ENCODE results near the gene TMC7.
"Not testable (repeated sequence)": the region's sequence is repeated elsewhere in the genome, so short reads cannot be mapped to it uniquely, and the experiment has no call there.

Gene TMC7

DNA sequence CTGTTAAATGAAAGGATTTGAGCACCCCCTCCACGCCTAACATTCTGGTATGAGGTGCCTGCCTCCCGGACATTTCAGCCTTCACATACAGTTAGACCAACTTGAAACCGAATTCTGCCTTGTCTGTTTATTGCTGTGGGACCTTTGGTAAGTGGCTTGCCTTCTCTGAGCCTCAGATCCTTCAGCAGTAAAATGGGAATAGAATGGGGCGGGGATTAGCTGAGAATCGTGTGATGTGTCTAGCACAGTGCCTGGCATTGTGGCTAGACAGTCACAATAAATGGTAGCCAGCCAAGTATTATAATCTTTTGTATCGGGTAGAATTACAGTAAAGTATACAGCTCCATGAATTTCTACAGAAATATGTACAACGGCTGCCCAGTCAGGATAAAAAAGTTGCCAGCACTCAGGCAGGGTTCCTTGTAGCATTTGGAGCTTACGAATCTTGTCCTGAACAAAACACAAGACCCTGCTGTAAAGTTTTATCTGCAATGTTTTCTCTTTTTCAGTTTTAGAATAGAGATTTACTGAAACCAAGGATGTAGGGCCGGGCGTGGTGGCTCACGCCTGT, 786 bp downstream of the TMC7 start:
- DNase-seq: no peak

- DNase-seq: not testable (repeated sequence)
Observed at GRCh38 chr16:18985256-18985655, 1.5 kb downstream of the TMC7 start.

- not testable (repeated sequence) for DNase-seq
Observed at GRCh38 chr16:18991731-18992130, 8.0 kb downstream of the TMC7 start.

GRCh38 chr16:18993531-18993930, 9.8 kb downstream of the TMC7 start:
- not testable (repeated sequence) for DNase-seq

DNA sequence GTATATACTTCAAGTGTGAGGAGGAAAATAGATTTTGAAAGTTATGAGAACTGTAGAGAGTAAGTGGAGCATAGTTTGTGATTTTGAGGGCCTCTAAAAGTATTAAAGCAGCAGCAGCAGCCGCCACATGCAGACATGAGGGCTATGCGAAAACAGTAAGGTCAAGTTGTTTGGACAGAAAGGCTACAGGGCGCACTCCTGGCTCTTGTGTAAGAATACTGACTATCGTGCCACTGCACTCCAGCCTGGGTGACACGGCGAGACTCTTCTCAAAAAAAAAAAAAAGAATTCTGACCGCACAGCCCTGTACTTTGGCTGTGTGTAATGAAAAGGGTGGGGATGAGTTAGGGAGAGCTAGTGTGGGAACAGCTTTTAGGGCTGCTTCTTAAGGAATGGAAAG, 10.4 kb downstream of the TMC7 start:
- DNase-seq: not testable (repeated sequence)

GRCh38 chr16:18995406-18995805, 11.7 kb downstream of the TMC7 start:
- DNase-seq: not testable (repeated sequence)

- not testable (repeated sequence) for DNase-seq
Observed at GRCh38 chr16:18996536-18996935, 12.8 kb downstream of the TMC7 start.

GRCh38 chr16:18997001-18997400, 13.3 kb downstream of the TMC7 start:
- not testable (repeated sequence) for DNase-seq

DNA sequence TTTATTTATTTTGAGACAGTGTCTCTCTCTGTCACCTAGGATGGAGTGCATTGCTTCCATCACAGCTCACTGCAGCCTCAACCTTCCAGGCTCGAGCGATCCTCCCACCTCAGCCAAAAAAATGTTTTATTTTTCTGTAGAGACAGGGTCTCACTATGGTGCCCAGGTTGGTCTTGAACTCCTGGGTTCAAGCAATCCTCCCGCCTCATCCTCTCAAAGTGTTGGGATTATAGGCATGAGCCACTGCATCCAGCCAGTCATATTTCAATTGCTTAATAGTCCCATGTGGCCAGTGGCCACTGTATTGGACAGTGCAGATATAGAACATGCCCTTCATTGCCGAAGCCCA, 15.3 kb downstream of the TMC7 start:
- no peak for DNase-seq

DNA sequence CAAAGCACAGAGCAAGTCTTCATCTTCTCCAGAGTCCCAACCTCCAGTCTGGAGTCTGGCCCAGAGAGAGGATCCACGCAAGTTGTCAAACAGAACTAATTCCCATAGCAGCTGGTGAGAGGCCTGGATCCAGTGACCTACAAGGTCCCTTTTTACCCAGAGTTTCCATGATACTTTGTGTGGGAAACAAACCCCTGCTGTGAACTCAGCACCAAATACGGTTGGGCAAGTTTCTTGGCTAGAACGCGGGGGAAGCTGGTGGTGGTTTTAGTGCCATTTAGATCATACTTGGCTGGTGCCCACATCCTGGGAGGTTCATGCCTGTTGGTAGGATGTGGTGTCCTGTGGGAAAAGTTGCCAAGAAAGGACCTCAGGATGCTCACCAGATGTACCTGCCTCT, 18.1 kb downstream of the TMC7 start:
- no peak for DNase-seq

GRCh38 chr16:19003935-19004334, 20.2 kb downstream of the TMC7 start:
- no peak for DNase-seq

GRCh38 chr16:19005561-19006445, 22.1 kb downstream of the TMC7 start:
- no peak for DNase-seq

DNA sequence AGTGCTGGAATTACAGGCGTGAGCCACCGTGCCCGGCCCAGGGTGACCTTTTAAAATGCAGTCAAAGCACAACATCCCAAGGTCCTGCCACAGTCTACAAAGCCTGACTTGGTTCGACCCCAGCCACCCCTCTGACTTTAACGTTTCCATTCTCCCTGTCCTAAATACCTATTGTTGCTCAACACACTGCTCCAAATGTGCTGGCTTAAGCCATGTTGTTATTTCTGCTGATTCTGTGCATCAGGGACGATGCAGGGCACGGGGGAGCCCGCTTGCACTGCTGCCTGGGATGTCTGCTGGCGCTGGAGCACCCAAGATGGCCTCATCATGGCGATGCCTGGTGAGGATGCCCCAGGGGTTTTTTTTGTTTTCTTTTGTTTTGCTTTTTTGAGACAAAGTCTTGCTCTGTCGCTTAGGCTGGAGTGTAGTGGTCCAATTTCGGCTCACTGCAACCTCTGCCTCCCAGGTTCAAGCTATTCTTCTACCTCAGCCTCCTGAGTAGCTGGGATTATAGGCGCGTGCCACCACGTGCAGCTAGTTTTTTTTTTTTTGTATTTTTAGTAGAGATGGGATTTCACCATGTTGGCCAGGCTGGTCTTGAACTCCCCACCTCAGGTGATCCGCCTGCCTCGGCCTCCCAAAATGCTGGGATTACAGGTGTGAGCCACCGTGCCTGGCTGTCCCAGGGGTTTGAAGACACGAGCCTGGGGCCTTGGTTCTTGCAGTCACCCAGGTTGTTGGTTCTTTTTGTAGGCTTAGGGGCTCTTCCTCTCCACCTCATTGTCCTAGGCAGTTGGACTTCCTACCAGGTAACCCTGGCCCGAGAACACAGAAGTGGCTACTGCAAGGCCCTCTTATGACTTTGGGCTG, 22.9 kb downstream of the TMC7 start:
- no peak for DNase-seq

DNA sequence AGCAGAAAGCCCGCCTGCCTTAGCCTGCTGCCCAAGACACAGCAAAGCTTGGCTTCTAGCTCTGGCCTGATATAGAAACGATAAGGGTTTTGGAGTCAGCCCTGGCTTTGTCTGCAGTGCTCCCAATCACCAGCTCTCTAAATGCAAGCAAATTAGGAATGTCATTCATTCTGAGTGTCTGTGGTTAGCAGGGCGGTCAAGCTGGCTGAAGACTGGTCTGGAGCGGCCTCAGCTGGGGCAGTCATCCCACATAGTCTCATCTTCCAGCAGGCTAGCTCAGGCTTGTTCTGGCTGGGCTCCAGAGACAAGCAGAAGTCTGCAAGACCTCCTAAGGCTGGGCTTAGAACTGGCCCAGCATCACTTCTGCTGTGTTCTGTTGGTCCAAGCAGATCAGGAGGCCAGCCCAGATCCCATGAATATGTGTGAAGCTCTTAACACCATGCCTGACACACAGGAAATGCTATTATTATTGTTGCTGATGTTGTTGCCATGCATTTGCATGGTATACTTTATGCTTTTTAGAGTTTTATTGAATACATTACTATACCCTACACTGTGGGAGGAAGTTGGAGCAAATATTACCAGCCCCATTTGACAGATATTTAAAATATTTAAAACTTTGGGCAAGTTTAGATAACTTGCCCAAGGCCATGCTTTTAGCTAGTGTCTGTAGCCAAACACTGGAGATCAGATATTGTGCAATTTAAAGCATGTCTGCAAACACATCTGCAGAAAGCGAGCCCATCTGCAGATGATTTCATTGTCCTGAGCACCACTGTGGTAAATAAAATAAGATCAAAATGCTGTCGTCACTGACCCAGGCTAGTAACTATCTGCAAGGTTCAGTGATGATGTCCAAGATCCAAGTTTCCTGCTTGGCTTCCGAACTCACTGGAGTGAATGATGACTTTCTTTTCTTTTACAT, 24.8 kb downstream of the TMC7 start:
- no peak for DNase-seq

DNA sequence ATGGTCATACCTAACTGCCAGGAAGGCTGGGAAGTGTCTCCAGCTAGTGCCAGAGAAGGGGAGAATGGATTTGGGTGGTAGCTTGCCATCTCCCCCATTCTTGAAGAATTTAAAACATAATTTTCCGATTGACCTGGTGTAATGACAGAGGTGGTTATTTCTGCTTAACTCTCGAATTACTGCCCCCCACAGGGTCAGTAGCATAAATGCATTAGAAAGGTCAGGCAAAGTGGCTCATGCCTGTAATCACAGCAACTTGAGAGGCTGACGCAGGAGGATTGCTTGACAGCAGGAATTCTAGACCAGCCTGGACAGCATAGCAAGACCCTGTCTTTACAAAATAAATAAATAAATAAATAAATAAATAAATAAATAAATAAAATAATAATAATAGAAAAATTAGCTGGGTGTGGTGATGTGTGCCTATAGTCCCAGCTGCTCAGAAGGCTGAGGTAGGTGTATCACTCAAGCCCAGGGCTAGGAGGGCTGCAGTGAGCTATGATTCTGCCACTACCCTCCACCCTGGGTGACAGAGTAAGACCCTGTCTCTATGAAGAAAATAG, 27.5 kb downstream of the TMC7 start:
- no peak for DNase-seq

DNA sequence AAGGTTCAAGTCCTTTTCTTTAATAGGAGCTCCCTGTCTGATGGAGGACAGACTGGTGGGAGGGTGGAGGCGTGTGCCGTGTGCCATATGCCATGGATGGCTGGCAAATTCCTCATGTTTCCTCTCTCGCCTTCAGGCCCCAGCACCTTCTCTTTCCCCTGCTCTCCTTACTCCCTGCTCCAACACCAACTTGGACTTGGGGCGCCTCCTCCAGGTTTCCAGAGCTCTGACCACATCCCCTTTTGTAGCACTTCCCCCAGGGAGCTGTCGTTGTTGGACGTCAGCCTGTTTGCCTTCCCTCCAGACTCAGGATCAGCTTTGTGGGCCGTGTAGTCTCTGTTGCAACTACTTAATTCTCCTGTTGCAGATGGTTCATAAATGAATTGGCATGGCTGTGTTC, 30.7 kb downstream of the TMC7 start:
- DNase-seq: no peak

DNA sequence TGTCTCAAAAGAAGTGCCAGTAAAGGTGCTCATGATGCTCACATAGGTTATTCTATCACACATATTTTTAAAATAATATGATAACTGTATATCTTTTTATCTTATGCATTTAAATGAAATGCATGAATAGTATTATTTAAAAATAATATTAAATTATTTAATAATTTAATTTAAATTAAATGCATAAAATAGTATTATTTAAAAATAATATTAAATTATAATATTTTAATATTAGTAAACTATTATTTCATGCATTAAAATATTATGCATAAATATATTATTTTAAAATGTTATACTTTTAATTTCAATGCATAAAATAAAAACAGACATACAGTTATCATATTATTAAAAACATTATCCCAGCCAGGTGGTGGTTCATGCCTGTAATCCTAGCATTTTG, 33.4 kb downstream of the TMC7 start:
- no peak for DNase-seq

- DNase-seq: no peak
Observed at GRCh38 chr16:19020689-19021088, 37.0 kb downstream of the TMC7 start.

GRCh38 chr16:19021747-19022146, 38.0 kb downstream of the TMC7 start:
- no peak for DNase-seq

DNA sequence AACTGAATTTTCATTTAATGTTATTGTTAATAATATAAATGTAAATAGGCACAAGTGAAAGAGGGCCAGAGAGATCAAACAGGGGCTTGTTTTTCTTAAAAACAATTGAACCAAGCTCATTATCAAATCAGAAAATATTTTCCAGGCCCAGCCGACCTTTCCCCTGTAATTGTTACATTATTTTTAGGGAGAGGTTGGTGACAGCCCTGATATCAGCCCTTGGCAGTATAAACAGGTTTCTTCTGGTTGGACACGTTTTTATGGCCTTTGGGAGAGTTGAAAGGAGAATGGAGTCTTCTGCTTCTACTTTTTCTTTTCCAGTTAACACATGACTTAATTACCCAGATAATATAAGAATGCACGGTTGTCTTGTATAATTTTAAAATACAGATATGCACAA, 43.7 kb downstream of the TMC7 start:
- no peak for DNase-seq

GRCh38 chr16:19029980-19030379, 46.2 kb downstream of the TMC7 start:
- no peak for DNase-seq

DNA sequence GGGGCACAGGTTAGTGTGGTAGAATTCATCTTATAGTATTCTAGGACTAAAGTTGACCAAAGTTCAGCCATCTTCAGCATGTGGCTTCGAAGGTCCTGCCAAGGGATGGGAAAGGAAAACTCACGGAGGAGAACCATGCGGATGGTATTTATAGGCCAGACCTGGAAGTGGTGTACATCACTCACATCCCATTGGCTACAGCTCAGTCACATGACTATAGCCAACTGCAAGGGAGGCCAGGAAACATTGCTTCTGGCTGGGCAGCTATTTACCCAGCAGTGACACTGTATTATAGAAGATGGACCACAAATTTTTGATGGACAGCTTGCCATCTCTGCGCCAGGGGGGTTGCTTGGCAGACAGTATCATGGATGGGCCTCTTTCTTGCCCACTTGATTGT, 48.0 kb downstream of the TMC7 start:
- DNase-seq: no peak

Data from activated CD4-positive, alpha-beta T cell treated with anti-CD3 and anti-CD28 coated beads, Interleukin-2, amount 50 U/mL, for 48 hours (primary cell).